NCI-H748 treated with DMSO at 0.1 percent for 48 hours (cell line): Measurements from ENCODE around the gene ARAP1.

Source experiments
- DNase-seq: peaks from one replicate; lab custom pipeline; 2025; lab: John Stamatoyannopoulos, UW

Gene ARAP1

GRCh38 chr11:72682238-72682857, 69.9 kb downstream of the ARAP1 start:
- DNase-seq = no peak

DNA sequence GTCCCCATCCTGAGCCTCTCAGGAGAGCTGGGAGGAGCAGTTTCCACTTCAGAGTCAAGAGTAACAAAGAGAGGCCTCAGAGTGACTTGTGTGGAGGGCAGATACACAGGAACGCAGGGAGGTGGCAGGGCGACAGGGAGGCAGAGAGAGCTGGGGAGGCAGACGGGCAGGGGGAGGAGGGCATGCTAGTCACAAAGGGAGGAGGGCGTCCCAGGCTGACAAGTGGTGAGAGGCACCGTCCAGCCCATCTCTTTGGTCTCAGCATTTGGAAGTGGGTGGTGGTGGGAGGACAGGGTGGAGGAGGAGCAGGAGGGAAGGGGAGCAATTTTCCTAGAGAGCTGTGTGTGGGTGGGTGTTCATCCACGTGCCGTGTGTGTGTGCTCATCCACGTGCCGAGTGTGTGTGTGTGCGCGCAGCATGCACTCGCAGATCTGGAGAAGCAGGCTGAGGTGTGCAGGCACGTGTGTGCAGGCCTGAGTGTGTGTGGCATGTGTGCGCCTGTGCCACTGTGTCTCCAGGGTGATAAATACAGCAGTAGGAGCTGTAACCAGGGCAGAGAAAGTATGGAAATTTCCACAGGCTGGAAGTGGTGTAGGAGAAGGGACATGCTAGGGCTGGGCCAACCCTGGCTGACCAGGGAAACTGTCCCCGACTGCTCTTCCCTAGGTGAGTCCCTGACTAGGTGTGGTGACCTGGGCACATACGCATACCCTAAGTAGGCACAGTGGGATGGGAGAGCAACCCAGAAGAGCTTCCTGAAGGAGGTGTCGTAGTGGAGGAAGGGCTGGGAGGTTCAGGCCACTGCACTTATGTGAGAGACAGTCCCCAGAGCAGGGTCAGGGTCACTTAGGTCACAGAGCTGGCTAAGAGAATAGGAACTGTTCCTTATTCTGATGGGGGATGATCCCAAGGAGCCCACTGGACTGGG, 70.7 kb downstream of the ARAP1 start:
- no peak for DNase-seq

- no peak for DNase-seq
Observed at GRCh38 chr11:72680624-72681158, 71.5 kb downstream of the ARAP1 start.

GRCh38 chr11:72679869-72680268, 72.3 kb downstream of the ARAP1 start:
- DNase-seq = no peak

GRCh38 chr11:72678524-72678923, 73.7 kb downstream of the ARAP1 start:
- DNase-seq = no peak

GRCh38 chr11:72676861-72677341, 75.3 kb downstream of the ARAP1 start:
- DNase-seq = no peak

DNA sequence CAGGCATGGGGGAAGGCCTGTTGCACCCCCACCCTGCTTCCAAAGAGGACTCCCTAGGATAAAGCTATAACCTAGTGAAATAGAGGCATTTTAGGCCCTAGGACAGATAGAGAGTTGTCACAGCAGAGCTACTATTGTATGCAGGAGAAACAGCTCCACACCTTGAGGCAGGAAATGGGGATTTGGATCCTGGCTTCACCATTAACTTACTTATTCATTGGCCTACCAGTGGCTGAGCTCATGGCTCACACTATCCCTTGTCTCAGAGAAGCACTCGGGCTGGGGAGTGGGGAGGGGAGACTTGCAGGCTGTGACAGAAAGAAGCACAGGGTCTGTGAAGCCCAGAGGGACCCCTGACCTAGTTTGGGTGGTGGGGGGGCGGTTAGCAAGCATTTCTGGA, 77.0 kb downstream of the ARAP1 start:
- no peak for DNase-seq

DNA sequence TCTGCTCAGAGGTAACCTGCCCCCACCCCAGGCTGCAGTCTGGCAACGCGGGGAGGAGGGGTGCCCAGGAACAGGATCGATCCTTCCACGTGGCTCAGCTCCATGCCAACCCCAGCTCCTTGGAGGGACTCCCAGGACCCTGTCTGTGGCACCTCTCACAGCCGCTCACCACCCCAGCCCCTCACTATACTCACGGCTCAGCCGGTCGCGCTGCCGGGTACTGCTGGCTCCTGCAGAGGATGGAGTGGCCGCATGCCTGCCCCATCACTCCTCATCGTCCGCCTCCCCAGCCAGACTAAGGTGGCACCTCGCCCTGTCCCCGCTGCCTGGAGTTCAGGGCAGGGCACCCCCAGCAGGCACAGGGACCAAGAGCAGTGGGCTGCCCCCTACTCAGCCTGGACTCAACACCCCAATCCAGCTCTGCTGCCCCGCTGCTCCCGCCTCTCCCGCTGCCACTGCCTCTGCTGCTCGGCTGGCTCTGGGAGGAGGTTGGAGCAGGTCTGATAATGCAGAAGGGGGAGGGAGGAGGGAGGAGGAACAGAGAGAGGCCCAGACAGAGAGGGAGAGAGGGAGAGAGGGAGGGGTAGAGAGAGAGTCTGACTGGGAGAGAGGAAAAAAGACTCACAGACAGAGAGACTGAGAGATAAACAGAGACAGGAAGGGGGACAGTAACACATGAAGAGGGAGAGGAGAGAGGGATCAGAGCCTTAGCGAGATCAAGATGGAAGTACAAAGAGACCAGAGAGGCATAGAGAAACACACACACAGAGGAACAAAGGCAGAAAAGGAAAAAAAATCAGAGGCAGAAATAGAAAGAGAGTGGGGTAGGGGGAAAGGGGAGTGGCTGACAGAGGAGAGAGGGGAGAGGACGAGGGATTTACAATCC, 78.0 kb downstream of the ARAP1 start, which contains the start of gene PDE2A:
Gene PDE2A (minus strand): TSS at position 480 of the 886 bp plus-strand sequence. CDS start 215 bp downstream, at position 265.
- no peak for DNase-seq

DNA sequence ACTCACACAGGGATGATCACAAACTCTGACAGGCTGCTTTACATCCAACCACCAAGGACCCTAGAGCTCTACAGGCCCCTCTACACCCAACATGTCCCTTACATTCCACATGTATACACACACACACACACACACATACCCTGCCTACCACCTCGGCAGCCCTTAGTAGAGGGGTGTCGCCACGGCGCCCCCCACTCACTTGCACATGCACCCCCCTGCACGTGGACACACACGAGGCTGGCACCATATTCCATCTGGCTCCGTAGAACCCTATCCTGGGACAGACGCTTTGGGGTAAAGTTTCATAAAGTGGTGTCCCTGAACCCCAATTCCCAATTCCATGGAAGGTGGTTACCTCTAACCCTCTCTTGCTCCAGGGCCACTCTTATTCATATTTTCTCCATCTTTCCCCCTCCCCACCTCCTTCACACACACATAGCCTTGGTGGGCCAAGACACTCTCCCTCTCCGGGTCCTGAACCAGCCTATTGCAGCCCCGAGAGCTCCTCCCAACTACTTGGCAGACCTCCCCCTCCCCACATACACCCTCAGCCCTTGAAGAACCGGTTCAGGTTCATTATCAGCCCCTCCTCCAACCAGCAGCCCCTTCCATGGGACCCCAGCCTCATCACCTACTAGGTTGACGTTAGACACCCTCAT, 78.8 kb downstream of the ARAP1 start:
- DNase-seq = no peak

- DNase-seq = no peak
Observed at GRCh38 chr11:72672597-72673238, 79.5 kb downstream of the ARAP1 start.

- DNase-seq = no peak
Observed at GRCh38 chr11:72671152-72672099, 80.8 kb downstream of the ARAP1 start.

- no peak for DNase-seq
Observed at GRCh38 chr11:72670041-72670440, 82.2 kb downstream of the ARAP1 start.

- no peak for DNase-seq
Observed at GRCh38 chr11:72669527-72669926, 82.7 kb downstream of the ARAP1 start.

GRCh38 chr11:72668629-72669347, 83.4 kb downstream of the ARAP1 start:
- DNase-seq = no peak

DNA sequence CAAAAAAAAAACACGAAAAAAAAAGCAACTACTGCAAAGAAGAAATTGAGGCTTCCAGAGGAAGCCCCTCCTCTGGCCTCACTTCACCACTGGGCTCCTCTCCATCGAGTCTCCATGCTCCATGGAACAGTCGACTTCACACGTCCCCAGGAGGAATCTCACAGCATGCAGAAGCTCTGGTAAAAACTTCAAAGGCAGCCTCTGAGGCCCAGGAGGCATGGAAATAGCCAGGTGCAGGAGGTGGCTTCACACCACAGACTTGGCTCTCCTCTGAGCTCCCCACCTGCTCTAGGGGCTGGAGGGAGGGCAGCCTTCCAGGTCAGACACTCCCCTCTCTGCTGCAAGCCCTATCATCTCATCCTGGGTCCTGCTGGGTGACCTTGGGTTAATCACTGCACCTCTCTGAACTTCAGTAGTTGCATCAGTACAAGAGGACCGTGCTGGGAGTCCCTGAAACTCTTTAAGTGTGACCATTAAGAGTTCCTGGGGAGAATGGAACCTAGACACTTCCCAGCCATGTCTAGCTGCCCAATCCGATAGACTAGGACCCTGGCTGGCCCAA, 86.2 kb downstream of the ARAP1 start:
- DNase-seq = no peak

- no peak for DNase-seq
Observed at GRCh38 chr11:72662036-72662435, 90.2 kb downstream of the ARAP1 start.

DNA sequence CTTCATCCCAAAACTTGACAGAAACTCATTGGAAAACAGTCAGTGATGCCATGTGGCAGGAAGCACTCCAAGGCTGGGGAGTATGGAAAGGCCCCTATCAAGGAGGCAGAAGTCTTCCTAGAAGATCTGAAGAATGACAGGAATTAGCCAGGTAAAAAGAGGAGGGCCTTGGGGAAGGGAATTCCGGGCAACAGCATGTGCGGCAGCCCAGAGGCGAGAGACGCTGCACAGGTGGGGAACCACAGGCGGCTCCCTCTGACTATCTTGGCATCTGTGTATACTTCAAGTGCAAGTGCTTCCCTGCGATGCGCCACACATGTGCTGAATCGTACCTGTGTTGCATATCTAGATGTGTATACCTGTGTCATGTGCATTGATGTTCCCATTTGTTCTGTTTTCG, 90.7 kb downstream of the ARAP1 start:
- DNase-seq = no peak

GRCh38 chr11:72658989-72659640, 93.1 kb downstream of the ARAP1 start:
- DNase-seq = no peak
